Measurements from ENCODE around the gene IRF5. TPM values are rescaled to one million over a fixed set of nuclear protein-coding genes. Genes with fewer than 3 reads are reported as not detected.

Gene IRF5, protein sequence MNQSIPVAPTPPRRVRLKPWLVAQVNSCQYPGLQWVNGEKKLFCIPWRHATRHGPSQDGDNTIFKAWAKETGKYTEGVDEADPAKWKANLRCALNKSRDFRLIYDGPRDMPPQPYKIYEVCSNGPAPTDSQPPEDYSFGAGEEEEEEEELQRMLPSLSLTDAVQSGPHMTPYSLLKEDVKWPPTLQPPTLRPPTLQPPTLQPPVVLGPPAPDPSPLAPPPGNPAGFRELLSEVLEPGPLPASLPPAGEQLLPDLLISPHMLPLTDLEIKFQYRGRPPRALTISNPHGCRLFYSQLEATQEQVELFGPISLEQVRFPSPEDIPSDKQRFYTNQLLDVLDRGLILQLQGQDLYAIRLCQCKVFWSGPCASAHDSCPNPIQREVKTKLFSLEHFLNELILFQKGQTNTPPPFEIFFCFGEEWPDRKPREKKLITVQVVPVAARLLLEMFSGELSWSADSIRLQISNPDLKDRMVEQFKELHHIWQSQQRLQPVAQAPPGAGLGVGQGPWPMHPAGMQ
- total RNA-seq, result 1 to 10 TPM; 2.7 to 4.4 TPM

DNA sequence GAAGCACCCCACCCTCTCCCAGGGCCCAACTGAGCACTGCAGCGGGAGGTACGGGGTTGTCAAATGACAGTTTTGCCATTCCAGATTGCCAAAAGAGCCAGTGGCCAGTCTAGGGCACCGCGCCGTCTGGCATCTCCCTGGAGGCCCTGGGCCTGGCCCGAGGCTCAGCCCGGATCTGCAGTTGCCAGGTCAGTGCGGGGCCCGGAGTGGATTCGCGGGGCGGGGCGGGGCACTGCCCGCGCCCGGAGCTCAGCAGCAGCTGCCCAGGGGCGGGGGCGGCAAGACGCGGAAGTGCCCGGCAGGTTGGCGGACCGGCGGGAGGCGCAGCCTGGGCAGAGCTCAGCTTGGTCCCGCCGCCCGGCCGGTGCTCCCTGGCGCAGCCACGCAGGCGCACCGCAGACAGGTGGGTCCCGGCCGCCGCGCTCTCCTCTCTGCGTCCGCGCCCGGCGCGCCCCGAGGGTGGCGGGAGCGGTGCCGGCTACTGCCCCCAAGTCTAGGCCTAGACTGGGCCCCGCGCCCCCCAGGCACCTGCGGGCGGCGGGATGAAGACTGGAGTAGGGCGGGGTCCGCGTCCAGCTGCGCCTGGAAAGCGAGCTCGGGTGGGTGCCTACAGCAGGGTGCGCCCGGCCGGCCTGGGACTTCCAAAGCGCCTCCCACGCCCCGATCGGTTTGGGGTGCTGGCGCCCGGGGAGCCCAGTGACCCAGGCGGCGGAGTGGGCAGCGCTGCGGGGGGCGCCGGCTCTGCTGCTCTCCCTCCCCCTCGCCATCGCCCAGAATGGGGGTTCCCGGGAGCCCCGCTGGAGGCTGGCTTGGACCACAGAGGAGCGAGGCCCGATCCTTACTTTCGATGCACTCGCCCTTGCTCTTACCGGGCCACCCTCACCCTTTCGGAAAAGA is at the start of gene IRF5:
Gene IRF5, plus strand, starts transcription at position 281 of the 897 bp plus-strand sequence. CDS start 4,155 bp downstream, outside the sequence.
- no peaks in the 10 kb centered on the region for H3K27me3 ChIP-seq
- no peaks in the 10 kb centered on the region for H3K36me3 ChIP-seq
- H3K27ac ChIP-seq, result peak within 1 kb of the TSS in 1 of 2 donors; percentile 45
- TF ChIP-seq, protein P1, sequence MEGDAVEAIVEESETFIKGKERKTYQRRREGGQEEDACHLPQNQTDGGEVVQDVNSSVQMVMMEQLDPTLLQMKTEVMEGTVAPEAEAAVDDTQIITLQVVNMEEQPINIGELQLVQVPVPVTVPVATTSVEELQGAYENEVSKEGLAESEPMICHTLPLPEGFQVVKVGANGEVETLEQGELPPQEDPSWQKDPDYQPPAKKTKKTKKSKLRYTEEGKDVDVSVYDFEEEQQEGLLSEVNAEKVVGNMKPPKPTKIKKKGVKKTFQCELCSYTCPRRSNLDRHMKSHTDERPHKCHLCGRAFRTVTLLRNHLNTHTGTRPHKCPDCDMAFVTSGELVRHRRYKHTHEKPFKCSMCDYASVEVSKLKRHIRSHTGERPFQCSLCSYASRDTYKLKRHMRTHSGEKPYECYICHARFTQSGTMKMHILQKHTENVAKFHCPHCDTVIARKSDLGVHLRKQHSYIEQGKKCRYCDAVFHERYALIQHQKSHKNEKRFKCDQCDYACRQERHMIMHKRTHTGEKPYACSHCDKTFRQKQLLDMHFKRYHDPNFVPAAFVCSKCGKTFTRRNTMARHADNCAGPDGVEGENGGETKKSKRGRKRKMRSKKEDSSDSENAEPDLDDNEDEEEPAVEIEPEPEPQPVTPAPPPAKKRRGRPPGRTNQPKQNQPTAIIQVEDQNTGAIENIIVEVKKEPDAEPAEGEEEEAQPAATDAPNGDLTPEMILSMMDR (IDR thresholded peaks at IDR 0.05), result no peak
- H3K9me3 ChIP-seq, result no peaks in the 10 kb centered on the region
- peaks cover 0 to 14% of the 10 kb centered on the region in 2 donors for H3K4me1 ChIP-seq
- no peak for DNase-seq (ENCODE audit: low spot score)
- H3K4me3 ChIP-seq, result peak within 1 kb of the TSS; percentile 33 to 60

DNA sequence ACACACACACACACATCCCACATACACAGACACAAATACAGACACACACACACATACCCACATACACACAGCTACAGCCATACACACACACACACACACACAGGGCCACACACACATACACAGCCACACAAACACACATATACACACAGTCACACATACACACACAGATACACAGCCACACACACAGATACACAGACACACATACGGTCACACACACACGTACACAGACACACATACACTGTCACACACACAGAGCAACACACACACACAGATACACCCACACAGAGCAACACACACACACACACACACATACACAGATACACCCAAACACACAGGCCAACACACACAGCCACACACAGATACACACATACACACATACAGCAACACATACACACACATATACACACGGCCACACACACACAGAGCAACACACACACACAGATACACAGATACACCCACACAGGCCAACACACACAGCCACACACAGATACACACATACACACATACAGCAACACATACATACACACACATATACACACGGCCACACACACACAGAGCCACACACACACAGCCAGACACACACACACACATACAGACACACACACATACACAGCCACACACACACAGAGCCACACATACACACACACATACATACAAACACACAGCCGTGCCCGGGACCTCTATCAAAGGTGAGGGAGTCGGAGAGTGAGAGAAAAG is 49.5 kb upstream of the IRF5 start:
- Histone ChIP-seq H3K4me3 (no peak overlapping the region), H3K9me3 (no peaks in the 10 kb centered on the region), H3K4me1 (peaks cover 0 to 8% of the 10 kb centered on the region in 2 donors), H3K27ac (no peak overlapping the region), H3K36me3 (no peaks in the 10 kb centered on the region), H3K27me3 (peaks cover 6 to 9% of the 10 kb centered on the region in 2 donors)
- TF ChIP-seq, protein P1 (IDR thresholded peaks at IDR 0.05), result no peak
- no peak for DNase-seq (ENCODE audit: low spot score)

DNA sequence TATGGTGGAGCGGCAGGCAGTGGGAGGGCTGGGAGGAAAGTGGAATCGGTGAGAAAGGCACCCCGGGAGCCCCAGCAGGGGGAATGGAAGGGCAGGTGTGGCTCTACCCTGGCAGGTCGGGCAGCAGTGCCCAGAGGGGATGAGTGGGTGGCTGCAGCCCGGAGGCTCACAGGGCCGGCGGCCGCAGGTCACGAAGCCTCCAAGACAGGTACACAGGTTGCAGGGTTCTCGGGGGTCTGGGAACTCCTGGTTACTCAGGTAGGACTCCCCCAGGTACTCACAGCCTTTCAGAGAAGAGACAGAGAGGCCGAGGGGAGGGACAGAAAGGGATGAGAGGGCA is 49.0 kb upstream of the IRF5 start:
- Histone ChIP-seq H3K36me3 (no peaks in the 10 kb centered on the region), H3K4me1 (peaks cover 0 to 7% of the 10 kb centered on the region in 2 donors), H3K27ac (no peak overlapping the region), H3K9me3 (no peaks in the 10 kb centered on the region), H3K4me3 (no peak overlapping the region), H3K27me3 (peaks cover 6 to 9% of the 10 kb centered on the region in 2 donors)
- TF ChIP-seq, protein P1 (IDR thresholded peaks at IDR 0.05), result no peak
- no peak for DNase-seq (ENCODE audit: low spot score)

DNA sequence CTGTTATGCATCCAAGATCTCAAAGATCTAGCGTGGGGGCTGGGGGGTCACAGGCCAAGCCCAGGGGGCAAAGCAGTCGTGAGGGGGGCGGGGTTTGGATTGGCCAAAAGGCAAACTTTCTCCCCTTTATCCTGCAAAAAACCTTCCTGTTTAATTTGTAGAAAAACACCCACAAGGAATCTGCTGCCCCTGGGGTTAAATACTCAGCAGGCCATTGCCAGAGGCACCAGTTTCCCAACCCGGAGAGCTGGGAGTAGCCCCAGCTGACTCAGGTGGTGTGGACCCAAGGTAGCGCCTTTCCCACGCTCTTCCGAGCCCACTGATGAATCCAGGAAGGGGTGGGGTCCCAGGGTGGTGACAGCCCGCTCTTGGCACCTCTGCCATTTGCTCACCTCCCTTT is 48.6 kb upstream of the IRF5 start:
- Histone ChIP-seq H3K27me3 (peaks cover 6 to 9% of the 10 kb centered on the region in 2 donors), H3K4me3 (no peak overlapping the region), H3K36me3 (no peaks in the 10 kb centered on the region), H3K27ac (no peak overlapping the region), H3K4me1 (peaks cover 0 to 5% of the 10 kb centered on the region in 2 donors), H3K9me3 (no peaks in the 10 kb centered on the region)
- TF ChIP-seq, protein P1 (IDR thresholded peaks at IDR 0.05), result no peak
- no peak for DNase-seq (ENCODE audit: low spot score)

DNA sequence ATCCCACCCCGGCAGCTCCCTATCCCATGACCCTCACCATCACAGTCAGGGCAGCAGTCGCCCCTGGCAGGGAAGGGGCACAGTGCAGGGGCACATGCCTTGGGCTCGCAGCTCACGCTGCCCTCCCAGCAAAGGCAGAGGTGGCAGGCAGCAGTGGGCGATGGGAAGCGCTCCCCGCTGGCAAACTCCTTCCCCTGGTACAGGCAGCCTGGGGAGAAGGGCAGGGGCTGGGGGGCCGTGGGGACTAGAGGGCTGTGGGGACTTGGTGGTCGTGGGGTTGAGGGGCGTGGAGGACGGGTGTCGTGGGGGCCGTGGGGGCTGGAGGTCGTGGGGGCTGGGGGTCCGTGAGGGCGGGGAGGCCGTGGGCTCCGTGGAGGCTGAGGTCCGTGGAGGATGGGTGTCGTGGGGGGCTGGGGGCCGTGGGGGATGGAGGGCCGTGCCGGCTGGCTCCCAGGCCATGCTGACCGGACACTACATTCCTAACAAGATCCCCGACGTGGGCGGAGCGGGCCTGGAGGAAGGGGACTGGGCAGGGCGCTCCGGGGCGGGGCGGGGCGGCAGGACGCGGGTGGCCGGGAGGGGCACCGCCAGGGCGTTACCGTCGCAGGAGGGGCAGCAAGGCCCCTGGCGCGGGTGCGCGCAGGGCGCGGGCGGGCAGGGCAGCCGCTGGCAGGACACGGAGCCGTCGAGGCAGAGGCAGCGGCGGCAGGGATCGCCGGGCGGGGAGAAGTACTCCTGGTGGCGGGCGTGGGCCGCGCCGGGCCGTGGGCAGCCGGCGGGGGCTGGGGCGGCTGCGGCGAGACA is 47.2 kb upstream of the IRF5 start:
- DNase-seq (ENCODE audit: low spot score), result no peak

More for the DNA sequence above, 47.2 kb upstream of the IRF5 start:
- H3K9me3 ChIP-seq, result no peaks in the 10 kb centered on the region
- peaks cover 0 to 5% of the 10 kb centered on the region in 2 donors for H3K4me1 ChIP-seq
- no peaks in the 10 kb centered on the region for H3K36me3 ChIP-seq
- H3K4me3 ChIP-seq, result peak overlapping the region; percentile 6 to 42
- TF ChIP-seq, protein P1 (IDR thresholded peaks at IDR 0.05), result no peak
- peaks cover 6 to 9% of the 10 kb centered on the region in 2 donors for H3K27me3 ChIP-seq
- H3K27ac ChIP-seq, result no peak overlapping the region
